MV-4-11 (cell line): Measurements from ENCODE around the gene SYCP1.
"Not testable (repeated sequence)": the region's sequence is repeated elsewhere in the genome, so short reads cannot be mapped to it uniquely, and the experiment has no call there.

ENCODE experiments used
- DNase-seq: peaks from one replicate; lab custom pipeline; 2025; lab: John Stamatoyannopoulos, UW

Gene SYCP1, protein sequence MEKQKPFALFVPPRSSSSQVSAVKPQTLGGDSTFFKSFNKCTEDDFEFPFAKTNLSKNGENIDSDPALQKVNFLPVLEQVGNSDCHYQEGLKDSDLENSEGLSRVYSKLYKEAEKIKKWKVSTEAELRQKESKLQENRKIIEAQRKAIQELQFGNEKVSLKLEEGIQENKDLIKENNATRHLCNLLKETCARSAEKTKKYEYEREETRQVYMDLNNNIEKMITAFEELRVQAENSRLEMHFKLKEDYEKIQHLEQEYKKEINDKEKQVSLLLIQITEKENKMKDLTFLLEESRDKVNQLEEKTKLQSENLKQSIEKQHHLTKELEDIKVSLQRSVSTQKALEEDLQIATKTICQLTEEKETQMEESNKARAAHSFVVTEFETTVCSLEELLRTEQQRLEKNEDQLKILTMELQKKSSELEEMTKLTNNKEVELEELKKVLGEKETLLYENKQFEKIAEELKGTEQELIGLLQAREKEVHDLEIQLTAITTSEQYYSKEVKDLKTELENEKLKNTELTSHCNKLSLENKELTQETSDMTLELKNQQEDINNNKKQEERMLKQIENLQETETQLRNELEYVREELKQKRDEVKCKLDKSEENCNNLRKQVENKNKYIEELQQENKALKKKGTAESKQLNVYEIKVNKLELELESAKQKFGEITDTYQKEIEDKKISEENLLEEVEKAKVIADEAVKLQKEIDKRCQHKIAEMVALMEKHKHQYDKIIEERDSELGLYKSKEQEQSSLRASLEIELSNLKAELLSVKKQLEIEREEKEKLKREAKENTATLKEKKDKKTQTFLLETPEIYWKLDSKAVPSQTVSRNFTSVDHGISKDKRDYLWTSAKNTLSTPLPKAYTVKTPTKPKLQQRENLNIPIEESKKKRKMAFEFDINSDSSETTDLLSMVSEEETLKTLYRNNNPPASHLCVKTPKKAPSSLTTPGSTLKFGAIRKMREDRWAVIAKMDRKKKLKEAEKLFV

GRCh38 chr1:114854693-114855320, at the start of gene SYCP1:
Gene SYCP1, plus strand, starts transcription at chr1:114854863. Its CDS starts 602 bp downstream, at chr1:114855465.
- no peak for DNase-seq

DNA sequence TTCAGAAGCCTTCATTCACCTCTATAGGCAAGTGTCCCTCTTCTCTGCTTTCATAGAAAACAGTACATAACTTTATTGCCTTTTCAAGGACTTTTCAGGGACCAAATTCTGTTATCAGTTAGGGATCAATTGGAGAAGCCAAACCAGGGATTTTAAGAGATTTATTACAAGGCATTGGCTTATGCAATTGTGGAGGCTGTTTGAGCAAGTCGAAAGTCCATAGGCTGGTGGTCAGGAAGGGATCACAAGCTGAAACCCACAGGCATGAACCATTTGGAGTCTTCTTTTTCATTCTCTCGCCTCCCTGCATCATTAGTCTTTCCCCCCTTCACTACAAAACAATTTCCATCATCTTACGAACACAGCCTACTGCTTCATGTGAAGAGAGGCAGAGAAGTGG, 34.8 kb upstream of the SYCP1 start:
- DNase-seq: peak; percentile 50

- DNase-seq: no peak
These were observed 34.3 kb upstream of the SYCP1 start for GRCh38 chr1:114820392-114820791.

DNA sequence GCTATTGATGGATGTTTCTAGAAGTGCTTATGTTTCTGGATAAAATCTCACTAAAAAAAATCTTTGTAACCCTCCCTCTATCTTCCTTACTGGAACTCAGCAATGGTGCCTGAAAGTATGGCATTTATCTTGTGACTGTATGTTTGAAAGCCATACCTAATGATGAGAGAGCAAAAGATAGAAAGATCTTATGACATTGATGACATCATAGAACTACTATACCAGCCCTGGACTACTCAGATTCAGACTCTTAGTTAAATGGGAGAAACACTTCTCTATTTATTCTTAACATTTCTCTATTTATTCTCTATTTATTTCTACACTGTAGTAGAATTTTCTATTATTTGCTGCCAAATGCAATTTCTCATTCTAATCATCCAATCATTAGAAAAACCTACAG, 32.7 kb upstream of the SYCP1 start:
- no peak for DNase-seq

GRCh38 chr1:114828251-114828650, 26.4 kb upstream of the SYCP1 start:
- DNase-seq: peak; percentile 26

DNA sequence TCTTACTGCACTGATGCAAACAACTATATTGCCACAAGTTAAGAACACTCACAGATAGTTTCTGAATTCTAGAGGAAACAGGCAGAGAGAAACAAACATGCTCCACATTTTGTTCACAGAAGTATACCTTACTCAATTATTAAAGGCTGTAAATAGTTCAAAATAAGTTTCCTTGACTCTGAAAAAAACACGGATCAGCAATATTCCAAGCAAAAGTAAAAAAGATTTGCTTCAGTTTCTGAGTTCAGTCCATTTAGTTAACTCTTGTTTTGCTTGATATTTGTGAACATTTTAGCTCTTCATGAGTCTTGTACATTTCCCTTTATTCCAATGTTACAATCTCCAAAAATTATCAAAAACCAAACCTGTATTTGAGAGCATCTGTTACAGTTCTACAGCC, 24.6 kb upstream of the SYCP1 start:
- DNase-seq: not testable (repeated sequence)

DNA sequence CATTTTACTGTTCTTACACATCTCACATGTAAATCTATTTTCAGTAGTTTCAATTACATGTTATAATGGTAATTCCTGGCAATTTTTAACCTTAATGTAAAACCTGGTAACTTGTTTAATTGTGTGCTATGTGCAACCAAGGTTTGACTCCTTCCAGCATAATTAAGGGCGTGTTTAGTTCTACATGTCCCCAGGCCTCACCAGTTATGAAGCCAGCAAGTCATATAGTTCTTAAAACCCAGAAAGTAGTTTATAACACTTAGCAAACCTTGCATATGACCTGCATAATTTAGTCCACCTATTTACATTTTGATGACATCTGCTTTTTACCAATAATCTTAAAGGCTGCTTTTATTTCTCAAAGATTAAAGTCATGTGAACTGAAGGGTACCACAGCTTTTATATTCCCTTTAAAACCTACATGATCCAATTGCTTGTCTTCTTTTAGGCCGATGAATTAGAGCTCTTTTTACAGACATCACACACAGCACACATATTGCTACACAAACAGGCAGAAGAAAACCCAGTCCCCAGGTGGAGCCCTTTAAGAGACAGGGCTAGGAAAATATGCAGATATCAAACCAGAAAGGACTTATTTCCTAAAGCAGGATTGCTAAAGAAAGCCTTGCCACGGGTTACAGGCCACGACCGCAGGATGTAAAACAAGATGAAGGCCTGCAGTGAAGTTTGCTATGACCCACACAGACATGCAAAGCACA, 23.2 kb upstream of the SYCP1 start:
- peak; percentile 51 for DNase-seq

DNA sequence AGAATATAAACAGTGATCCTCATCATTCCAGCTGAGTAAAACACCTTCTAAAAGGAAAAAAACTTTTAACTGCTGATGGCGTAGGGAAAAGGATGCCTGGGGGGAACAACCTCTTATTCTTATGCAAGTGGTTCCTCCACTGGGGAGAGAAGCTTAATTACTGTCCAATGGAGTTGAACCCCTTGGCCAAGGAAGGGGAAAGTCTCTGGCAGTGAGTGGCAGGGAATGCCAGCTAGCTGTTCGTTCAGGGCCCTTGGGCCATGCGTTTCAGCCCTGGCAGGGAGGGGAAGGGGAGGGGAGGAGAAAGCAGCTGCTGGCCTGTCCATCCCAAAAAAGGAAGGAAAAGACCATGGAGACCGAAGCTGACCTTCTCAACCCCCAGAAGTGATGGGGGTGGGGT, 22.6 kb upstream of the SYCP1 start:
- no peak for DNase-seq

DNA sequence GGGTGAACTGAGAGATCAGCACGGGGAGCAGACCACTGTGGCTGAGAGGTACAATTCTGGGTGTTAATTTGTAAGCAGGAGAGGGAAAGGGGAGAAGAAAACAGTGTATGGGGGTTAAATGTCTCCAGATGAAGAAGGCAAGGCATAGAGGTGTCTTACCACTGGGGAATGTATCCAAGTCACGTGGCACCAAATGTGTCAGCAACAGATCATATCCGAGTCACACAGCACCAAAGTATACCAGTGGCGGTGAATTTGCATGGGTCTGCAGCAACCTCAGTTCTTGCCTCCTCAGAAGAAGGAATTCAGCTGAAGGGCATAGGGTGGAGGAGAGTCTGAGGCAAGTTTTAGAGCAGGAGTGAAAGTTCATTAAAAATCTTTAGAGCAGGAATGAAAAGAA, 21.2 kb upstream of the SYCP1 start:
- DNase-seq: no peak

GRCh38 chr1:114844270-114844669, 10.4 kb upstream of the SYCP1 start:
- no peak for DNase-seq

DNA sequence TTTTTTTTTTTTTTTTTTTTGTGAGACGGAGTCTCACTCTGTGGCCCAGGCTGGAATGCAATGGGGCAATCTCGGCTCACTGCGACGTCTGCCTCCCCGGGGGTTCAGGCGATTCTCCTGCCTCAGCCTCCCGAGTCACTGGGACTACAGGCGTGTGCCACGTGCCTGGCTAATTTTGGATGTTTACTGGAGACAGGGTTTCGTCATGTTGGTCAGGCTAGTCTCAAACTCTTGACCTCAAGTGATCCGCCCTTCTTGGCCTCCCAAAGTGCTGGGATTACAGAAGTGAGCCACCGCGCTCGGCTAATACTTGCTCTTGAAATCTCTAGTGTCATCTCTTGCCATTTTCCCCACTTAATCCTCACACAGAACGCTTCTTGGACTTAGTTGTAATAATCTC, 1.1 kb upstream of the SYCP1 start:
- peak; percentile 93 for DNase-seq

DNA sequence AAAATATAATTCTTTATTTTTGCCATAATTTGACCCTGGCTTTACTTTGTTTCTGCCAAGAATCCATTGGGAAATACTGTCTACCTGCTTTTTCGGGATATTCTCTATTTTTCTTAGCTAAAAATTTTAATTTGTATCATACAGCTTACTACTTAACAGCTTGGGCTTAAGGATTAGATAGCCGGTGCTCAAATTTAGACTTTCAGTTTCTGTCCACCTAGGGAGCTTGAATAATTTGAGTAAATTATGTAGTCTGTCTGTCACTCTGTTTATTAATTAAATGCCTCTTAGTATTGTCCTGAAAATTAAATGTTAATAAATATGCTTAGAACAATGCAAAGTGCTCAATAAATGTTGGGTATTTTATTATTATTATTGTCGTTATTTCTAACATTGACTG, 6.7 kb downstream of the SYCP1 start:
- no peak for DNase-seq

DNA sequence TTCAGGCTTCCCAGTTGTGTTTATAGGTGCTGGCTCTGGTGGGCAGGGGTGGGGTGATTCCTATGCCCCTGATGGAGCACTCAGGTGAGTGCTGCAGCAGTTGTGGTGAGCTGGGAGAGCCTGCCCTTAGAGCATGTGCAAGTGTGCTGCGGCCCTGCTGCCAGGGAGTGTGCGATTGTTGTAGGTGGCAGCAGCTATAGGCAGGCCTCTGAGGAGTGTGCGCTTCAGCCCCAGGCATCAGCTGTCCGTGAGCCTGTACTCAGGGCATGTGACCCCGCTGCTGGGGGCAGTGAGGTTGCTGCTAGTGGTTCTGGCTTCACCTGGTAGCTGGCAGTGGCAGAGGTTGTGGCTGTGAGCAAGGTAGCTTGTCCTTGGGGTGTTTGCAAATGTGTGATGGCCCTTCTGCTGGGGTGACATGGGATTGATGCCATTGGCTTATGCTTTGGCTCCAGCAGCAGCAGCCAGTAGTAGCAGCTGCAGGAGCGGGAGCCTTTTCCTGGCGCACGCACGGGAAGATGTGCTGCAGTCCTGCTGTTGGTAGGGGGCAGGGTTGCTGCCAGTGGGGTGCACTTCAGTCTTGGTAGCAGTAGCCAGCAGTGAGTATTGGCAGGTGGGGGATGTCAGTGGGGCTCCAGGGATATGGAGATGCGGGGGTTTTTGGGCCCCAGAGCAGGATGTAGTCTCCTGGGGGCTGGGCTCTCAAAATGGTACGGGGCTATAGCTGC, 37.7 kb downstream of the SYCP1 start:
- no peak for DNase-seq

DNA sequence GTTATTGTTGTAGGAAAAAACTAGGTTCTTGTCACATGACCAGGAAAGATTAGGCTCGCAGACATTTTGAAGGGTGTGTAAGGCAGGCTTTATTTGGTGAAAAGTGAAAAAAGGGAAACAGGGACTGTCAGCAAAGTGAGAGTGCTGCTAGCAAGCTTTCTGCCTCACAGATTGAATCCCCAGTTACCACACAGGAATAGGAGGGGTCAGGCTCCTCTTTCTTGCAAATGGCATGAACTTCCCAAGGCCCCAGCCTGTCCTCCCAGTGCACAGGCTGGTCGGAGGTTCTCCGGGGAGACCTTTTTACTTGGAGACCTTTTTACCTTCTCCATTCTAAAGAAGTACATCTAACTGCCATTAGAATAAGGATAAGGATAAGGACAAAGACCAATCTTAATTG, 42.1 kb downstream of the SYCP1 start:
- DNase-seq: peak; percentile 46

DNA sequence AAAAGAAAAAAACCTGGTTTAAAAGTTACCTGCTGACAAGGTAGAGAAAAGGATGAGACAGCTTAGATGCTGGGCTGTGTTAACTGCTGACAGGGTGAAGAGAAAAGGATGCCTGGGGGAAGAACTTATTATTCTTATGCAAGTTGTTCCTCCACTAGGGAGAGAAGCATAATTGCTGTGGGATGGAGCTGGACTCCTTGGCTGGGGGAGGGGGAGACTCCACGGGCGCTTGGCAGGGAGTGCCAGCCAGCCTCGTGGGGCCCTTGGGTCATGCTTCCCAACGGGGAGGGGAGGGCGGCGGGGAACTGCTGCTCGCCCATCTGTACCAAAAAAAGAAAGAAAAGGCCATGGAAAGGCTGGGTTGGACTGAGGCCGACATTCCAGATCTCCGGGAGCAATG, 47.2 kb downstream of the SYCP1 start:
- DNase-seq: no peak

GRCh38 chr1:114902343-114902742, 47.7 kb downstream of the SYCP1 start:
- no peak for DNase-seq

DNA sequence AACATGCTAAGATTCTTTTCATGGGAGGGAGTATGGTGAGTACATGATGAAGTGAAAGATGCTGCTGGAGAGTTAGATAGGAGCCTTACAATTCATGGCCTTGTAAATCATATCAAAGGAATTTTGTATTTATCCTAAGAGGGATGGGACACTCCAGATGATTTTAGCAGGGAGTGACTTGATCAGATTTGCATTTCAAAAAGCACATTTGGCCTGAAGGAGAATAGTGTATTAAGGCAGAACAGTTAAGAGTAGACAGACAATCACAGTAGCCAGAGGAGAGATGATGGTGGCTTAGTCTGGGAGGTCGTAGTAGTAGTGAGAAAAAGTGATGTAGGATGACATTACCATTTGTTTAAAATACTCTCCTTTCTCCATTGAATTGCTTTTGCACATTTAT, 48.8 kb downstream of the SYCP1 start:
- no peak for DNase-seq

GRCh38 chr1:114915720-114916119, 61.1 kb downstream of the SYCP1 start:
- DNase-seq: not testable (repeated sequence)

- DNase-seq: no peak
These were observed 71.9 kb downstream of the SYCP1 start for GRCh38 chr1:114926607-114927006.

GRCh38 chr1:114927401-114927800, 72.7 kb downstream of the SYCP1 start:
- no peak for DNase-seq

DNA sequence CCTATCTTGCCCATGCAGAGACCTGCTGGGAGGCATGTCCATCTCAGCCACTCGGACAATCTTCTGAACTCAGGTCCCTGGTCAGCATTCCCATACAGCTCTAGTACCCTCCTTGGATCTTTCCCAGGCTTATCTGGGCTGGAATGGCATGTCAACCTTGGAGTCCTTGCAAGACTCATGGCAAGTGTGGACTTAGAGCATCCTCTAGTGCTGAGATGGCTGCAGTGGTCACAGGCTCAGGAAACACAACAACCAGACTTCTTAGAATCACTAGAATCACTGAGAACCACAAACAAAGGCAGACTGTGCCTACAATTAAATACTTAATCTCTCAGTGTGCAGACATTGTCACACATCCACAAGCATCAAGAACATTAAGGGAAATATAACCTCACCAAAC, 101.9 kb downstream of the SYCP1 start:
- peak; percentile 5 for DNase-seq
